ENCODE results near the gene SYNE1.

DNA sequence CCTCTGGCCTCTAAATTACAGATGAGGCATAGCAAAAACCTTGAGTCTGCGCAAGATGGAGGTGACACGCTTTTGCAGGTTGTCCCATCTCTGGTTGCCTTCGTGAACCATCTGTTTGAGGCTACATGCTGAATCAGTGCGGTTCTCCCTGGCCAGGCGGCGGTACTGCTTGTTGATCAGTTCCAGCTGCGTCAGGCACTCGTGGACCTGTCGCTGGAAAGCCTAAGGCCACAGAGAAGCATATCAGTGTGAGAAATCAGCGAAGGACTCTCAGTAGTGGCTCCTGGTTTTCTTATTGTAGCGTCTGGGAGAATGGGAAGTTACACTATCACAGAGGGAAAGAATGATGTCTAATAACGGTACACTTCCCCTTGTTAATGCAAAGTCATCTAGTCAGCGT, 485.2 kb downstream of the SYNE1 start:
- TF ChIP-seq, protein P1, sequence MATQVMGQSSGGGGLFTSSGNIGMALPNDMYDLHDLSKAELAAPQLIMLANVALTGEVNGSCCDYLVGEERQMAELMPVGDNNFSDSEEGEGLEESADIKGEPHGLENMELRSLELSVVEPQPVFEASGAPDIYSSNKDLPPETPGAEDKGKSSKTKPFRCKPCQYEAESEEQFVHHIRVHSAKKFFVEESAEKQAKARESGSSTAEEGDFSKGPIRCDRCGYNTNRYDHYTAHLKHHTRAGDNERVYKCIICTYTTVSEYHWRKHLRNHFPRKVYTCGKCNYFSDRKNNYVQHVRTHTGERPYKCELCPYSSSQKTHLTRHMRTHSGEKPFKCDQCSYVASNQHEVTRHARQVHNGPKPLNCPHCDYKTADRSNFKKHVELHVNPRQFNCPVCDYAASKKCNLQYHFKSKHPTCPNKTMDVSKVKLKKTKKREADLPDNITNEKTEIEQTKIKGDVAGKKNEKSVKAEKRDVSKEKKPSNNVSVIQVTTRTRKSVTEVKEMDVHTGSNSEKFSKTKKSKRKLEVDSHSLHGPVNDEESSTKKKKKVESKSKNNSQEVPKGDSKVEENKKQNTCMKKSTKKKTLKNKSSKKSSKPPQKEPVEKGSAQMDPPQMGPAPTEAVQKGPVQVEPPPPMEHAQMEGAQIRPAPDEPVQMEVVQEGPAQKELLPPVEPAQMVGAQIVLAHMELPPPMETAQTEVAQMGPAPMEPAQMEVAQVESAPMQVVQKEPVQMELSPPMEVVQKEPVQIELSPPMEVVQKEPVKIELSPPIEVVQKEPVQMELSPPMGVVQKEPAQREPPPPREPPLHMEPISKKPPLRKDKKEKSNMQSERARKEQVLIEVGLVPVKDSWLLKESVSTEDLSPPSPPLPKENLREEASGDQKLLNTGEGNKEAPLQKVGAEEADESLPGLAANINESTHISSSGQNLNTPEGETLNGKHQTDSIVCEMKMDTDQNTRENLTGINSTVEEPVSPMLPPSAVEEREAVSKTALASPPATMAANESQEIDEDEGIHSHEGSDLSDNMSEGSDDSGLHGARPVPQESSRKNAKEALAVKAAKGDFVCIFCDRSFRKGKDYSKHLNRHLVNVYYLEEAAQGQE (IDR thresholded peaks at IDR 0.05; ENCODE audit: insufficient replicate concordance, low read depth), result no peak
- no peak for TF ChIP-seq POLR2AphosphoS5 (IDR thresholded peaks at IDR 0.05; ENCODE audit: low read depth)

Data from HL-60 (cell line).